ENCODE measurements around the gene ASB7. TPM values are rescaled to one million over a fixed set of nuclear protein-coding genes. Genes with fewer than 3 reads are reported as not detected.
A peak's percentile ranks its signal among the peaks of the same experiment; 100 is the strongest.

ASB7 gene
- total RNA-seq, 1 donor from 2014 or later, result 14.6 TPM

DNA sequence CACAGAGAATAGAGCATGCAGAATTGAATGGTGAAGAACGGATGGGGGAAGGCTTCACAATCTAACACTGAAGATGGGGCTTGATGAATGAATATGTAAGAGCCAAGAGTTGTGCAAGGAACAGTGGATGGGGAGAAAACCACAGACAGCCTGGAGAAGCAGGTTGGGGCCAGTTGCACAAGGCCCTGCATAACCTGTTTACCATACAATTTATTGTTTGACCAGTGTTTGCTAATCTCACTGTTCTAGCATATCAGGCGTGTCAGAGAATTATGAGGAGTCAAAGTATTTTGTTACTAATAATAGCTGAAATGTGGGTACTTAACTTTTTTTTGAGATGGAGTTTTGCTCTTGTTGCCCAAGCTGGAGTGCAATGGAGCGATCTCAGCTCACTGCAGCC lies 36.8 kb upstream of the ASB7 start:
- TF ChIP-seq, protein P1, sequence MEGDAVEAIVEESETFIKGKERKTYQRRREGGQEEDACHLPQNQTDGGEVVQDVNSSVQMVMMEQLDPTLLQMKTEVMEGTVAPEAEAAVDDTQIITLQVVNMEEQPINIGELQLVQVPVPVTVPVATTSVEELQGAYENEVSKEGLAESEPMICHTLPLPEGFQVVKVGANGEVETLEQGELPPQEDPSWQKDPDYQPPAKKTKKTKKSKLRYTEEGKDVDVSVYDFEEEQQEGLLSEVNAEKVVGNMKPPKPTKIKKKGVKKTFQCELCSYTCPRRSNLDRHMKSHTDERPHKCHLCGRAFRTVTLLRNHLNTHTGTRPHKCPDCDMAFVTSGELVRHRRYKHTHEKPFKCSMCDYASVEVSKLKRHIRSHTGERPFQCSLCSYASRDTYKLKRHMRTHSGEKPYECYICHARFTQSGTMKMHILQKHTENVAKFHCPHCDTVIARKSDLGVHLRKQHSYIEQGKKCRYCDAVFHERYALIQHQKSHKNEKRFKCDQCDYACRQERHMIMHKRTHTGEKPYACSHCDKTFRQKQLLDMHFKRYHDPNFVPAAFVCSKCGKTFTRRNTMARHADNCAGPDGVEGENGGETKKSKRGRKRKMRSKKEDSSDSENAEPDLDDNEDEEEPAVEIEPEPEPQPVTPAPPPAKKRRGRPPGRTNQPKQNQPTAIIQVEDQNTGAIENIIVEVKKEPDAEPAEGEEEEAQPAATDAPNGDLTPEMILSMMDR (conservative IDR thresholded peaks at IDR 0.05), result no peak
- no peak overlapping the region for H3K4me3 Mint-ChIP-seq

DNA sequence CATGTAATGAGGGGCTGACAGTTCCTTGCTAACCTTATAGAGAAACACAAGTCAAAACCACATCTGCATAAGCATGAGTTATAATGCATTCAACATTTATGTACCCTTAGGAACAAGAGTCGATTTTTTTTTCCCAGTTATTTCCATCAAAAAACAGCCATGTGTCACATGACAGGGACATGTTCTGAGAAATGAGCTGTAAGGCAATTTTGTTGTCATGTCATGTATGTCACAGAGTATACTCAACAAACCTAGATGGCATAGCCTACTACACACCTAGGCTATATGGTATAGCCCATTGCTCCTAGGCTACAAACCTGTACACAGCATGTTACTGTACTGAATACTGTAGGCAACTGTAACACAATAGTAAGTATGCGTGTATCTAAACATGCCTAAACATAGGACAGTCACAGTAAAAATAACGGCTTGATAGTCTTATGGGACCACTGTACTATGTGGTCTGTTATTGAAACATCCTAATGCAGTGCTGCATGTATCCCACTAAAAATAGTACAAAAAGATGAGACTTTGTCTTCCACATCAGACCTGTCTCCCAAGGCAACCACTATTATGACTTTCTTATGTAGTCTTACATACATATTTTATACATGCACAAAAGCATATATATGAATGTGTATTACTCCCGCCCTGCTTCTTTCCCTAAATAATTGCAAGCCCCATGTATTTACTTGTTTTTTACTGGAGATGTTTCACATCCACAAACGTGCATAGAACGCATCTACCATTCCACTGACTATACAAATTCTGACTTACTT lies 35.4 kb upstream of the ASB7 start:
- no peaks in the 10 kb centered on the region for H3K27me3 Mint-ChIP-seq
- H3K27ac Mint-ChIP-seq, result no peak overlapping the region
- DNase-seq (ENCODE audit: extremely low spot score, unreplicated experiment), result no peak
- no peaks in the 10 kb centered on the region for H3K9me3 Mint-ChIP-seq
- TF ChIP-seq, protein P1 (conservative IDR thresholded peaks at IDR 0.05), result no peak
- peaks cover 16% of the 10 kb centered on the region for H3K36me3 Mint-ChIP-seq
- H3K4me1 Mint-ChIP-seq (ENCODE audit: unreplicated experiment), result no peaks in the 10 kb centered on the region
- H3K4me3 Mint-ChIP-seq, result no peak overlapping the region

More for the DNA sequence above, 36.8 kb upstream of the ASB7 start:
- Mint-ChIP-seq H3K4me1 (ENCODE audit: unreplicated experiment) (no peaks in the 10 kb centered on the region), H3K9me3 (no peaks in the 10 kb centered on the region), H3K27me3 (no peaks in the 10 kb centered on the region), H3K27ac (peak overlapping the region; percentile 6), H3K36me3 (peaks cover 9% of the 10 kb centered on the region)
- DNase-seq (ENCODE audit: extremely low spot score, unreplicated experiment), result no peak

DNA sequence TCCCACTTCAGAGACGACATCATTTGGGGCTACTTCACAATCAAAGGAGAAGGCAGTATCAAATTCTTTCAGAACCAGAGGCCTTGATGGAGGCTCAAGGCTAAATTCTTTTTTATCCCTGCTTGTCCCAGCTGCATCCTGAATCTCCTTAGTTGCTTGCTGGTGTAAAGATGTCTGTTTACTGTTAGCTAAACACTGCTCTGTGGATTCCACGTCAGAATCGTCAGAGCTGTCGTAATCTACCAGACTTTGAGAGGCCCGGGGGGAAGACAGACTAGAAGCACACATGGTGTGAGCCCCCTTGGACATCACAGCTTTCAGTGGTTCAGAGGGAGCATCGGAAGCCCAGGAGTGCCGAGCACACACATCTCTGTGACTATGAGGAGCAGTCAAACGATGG lies 33.0 kb upstream of the ASB7 start:
- Mint-ChIP-seq H3K27ac (no peak overlapping the region), H3K9me3 (no peaks in the 10 kb centered on the region), H3K4me3 (no peak overlapping the region), H3K27me3 (no peaks in the 10 kb centered on the region), H3K36me3 (peaks cover 20% of the 10 kb centered on the region), H3K4me1 (ENCODE audit: unreplicated experiment) (no peaks in the 10 kb centered on the region)
- no peak for DNase-seq (ENCODE audit: extremely low spot score, unreplicated experiment)
- TF ChIP-seq, protein P1 (conservative IDR thresholded peaks at IDR 0.05), result no peak

DNA sequence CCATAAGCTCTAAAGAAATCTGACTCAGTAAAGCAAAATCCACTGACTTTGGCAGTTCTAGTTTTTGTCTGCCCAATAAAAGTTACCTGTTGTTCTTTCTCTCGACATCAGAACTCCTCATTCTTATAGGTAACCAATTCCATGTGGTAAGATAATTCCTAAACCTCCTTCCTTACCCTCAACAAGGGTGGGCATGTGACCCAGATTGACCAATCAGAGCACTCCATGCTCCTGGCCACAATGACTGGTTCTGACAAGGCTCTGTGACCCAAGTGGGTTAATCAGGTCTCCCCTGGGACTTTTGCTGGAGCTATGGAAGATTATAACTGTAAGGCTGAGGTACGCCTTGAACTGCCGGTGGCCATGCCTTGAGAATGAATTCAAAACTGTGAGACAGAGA lies 32.1 kb upstream of the ASB7 start:
- Mint-ChIP-seq H3K27ac (no peak overlapping the region), H3K4me1 (ENCODE audit: unreplicated experiment) (no peaks in the 10 kb centered on the region), H3K4me3 (no peak overlapping the region), H3K9me3 (no peaks in the 10 kb centered on the region), H3K36me3 (peaks cover 20% of the 10 kb centered on the region), H3K27me3 (no peaks in the 10 kb centered on the region)
- no peak for DNase-seq (ENCODE audit: extremely low spot score, unreplicated experiment)
- TF ChIP-seq, protein P1 (conservative IDR thresholded peaks at IDR 0.05), result no peak

GRCh38 chr15:100570735-100571313 lies 31.6 kb upstream of the ASB7 start:
- Mint-ChIP-seq H3K9me3 (no peaks in the 10 kb centered on the region), H3K4me3 (no peak overlapping the region), H3K27me3 (no peaks in the 10 kb centered on the region), H3K27ac (no peak overlapping the region), H3K36me3 (peaks cover 20% of the 10 kb centered on the region), H3K4me1 (ENCODE audit: unreplicated experiment) (no peaks in the 10 kb centered on the region)
- TF ChIP-seq, protein P1 (conservative IDR thresholded peaks at IDR 0.05), result no peak
- DNase-seq (ENCODE audit: extremely low spot score, unreplicated experiment), result no peak
